K562 (cell line): Measurements from ENCODE around the gene SOS2. TPM values are rescaled to one million over a fixed set of nuclear protein-coding genes. Genes with fewer than 3 reads are reported as not detected.

Experiments used
- ATAC-seq: fragments of 200-7000 bp; cut with Tn5 transposase; 3 replicates; pipeline ENCODE4 v1.9.1; 2020; ENCODE audit warnings: moderate library complexity
- BruUV-seq: library from RNA; stranded (reverse); fragments of 400-500 nt; replicated peaks from 2 replicates; lab custom pipeline; 2021; lab: Mats Ljungman, UMichigan
- CTCF ChIA-PET: fragments of 300-600 bp; formaldehyde crosslinking; extraction: SDS; loops from one replicate; lab custom pipeline; 2021; ENCODE audit warnings: low intra/inter-chr PET ratio; lab: Yijun Ruan, JAX
- POLR2A ChIA-PET: fragments of 300-600, 350-650 bp; sonication (Branson Sonifier 250); formaldehyde crosslinking; extraction: SDS; loops from one replicate; lab custom pipeline; 2021; ENCODE audit warnings: antibody characterized with exemption, inconsistent platforms; lab: Yijun Ruan, JAX
- DNase-seq, 4 experiments: peaks; one replicate each; pipeline versions ENCODE4 v3.0.0 to v3.0.0-alpha.2; 2011 to 2018; ENCODE audit warnings: low spot score in 3 of 4, mixed read lengths in 3 of 4; ENCODE audit errors: extremely low read depth in 1 of 4
- FAIRE-seq: peaks from 2 replicates; lab custom pipeline; 2011; peaks lifted over from hg19 to GRCh38; lab: Jason Lieb, UNC
- H2AFZ ChIP-seq: 2 replicates; pipeline ENCODE4 v1.6.0; 2011; ENCODE audit warnings: low read depth, low read length, control low read depth, inconsistent platforms
- H3K27ac ChIP-seq: fragments of 200-600 bp; 3 replicates; pipeline ENCODE4 v1.8.0; 2011; ENCODE audit warnings: low read depth, mild to moderate bottlenecking, control low read depth, inconsistent platforms, low read length, moderate library complexity, mixed read lengths; ENCODE audit errors: extremely low read depth
- H3K27me3 ChIP-seq, 2 experiments: fragments of 300-600 bp in 1 of 2; 2 replicates in 1 of 2; 3 replicates in 1 of 2; pipeline versions ENCODE4 v1.6.0 to v1.8.0; 2011; ENCODE audit warnings: inconsistent platforms in 2 of 2, low read length in 2 of 2, mild to moderate bottlenecking in 1 of 2, mixed read lengths in 1 of 2, moderate library complexity in 1 of 2; ENCODE audit not compliant: control insufficient read depth in 2 of 2, insufficient read depth in 2 of 2
- H3K36me3 ChIP-seq: fragments of 300-600 bp; 3 replicates; pipeline ENCODE4 v1.8.0; 2011; ENCODE audit warnings: mild to moderate bottlenecking, low read length, inconsistent platforms; ENCODE audit not compliant: control insufficient read depth, insufficient read depth
- H3K4me1 ChIP-seq, 2 experiments: fragments of 200-600 bp in 1 of 2; replicated peaks in 1 of 2; 2 replicates in 1 of 2; 3 replicates in 1 of 2; pipeline versions ENCODE4 v1.5.1 to v1.8.0; 2011; ENCODE audit warnings: inconsistent platforms in 2 of 2, low read length in 2 of 2, mild to moderate bottlenecking in 1 of 2, mixed read lengths in 1 of 2, moderate library complexity in 1 of 2; ENCODE audit not compliant: control insufficient read depth in 2 of 2, insufficient read depth in 2 of 2
- H3K4me2 ChIP-seq: 2 replicates; pipeline ENCODE4 v1.6.1; 2011; ENCODE audit warnings: low read length, control low read depth, inconsistent platforms, mixed read lengths; ENCODE audit not compliant: insufficient read depth
- H3K4me3 ChIP-seq: fragments of 200-600 bp; sonication (generic), shearing (Covaris generic); 2 replicates; pipeline ENCODE4 v1.5.1; 2016; ENCODE audit warnings: control low read depth, inconsistent platforms
- H3K79me2 ChIP-seq: fragments of 200-600 bp; 3 replicates; pipeline ENCODE4 v1.8.0; 2011; ENCODE audit warnings: low read length, inconsistent platforms; ENCODE audit not compliant: control insufficient read depth, insufficient read depth
- H3K9ac ChIP-seq, 2 experiments: 2 replicates each; pipeline versions ENCODE4 v1.6.0 to v1.6.1; 2011; ENCODE audit warnings: low read depth in 2 of 2, low read length in 2 of 2, control low read depth in 1 of 2, inconsistent platforms in 1 of 2, mild to moderate bottlenecking in 1 of 2, mixed read lengths in 1 of 2; ENCODE audit not compliant: insufficient read depth in 1 of 2
- H3K9me1 ChIP-seq: one replicate; pipeline ENCODE4 v1.6.0; 2011; ENCODE audit warnings: inconsistent platforms, mild to moderate bottlenecking, low read length, moderate library complexity; ENCODE audit not compliant: control insufficient read depth, insufficient read depth
- H3K9me3 ChIP-seq: replicated peaks from 2 replicates; pipeline ENCODE4 v1.5.1; 2011; ENCODE audit warnings: low read depth, low read length, inconsistent platforms; ENCODE audit not compliant: control insufficient read depth, insufficient read depth
- H4K20me1 ChIP-seq: replicated peaks from 2 replicates; pipeline ENCODE4 v1.6.1; 2011; ENCODE audit warnings: low read length, inconsistent platforms, mixed read lengths; ENCODE audit not compliant: control insufficient read depth, insufficient read depth
- CBX2 ChIP-seq: fragments of 200-600 bp; sonication (generic); IDR thresholded peaks from one replicate; pipeline ENCODE4 v1.6.1; 2012; ENCODE audit warnings: mild to moderate bottlenecking, low read length, inconsistent platforms; ENCODE audit not compliant: insufficient read depth, poor library complexity, severe bottlenecking
- ELF4 ChIP-seq: fragments of 450-650 bp; formaldehyde crosslinking; IDR thresholded peaks from 2 replicates; pipeline ENCODE4 v1.4.0; 2022; ENCODE audit warnings: missing genetic modification characterization
- ETV6 ChIP-seq, 3 experiments: fragments of 150-350 bp in 1 of 3; sonication (generic) in 1 of 3; formaldehyde crosslinking in 1 of 3; IDR thresholded peaks; 2 replicates each; pipeline versions ENCODE4 v1.6.1 to v1.8.0; 2014 to 2022; ENCODE audit warnings: borderline replicate concordance in 2 of 3, low read depth in 2 of 3, antibody characterized with exemption in 1 of 3, low read length in 1 of 3, mild to moderate bottlenecking in 1 of 3, missing genetic modification reagents in 1 of 3
- U2AF2 ChIP-seq: fragments of 200-400 bp; formaldehyde crosslinking; optimal IDR thresholded peaks from 2 replicates; pipeline ENCODE3; 2017; ENCODE audit warnings: low read depth, mild to moderate bottlenecking, low read length
- ZNF584 ChIP-seq: fragments of 200-800 bp; sonication (Bioruptor generic); IDR thresholded peaks from 2 replicates; pipeline ENCODE4 v1.6.1; 2016; ENCODE audit warnings: low read depth, mild to moderate bottlenecking, missing genetic modification characterization, missing compliant biosample characterization
- WGBS: fragments of 100-300 bp; shearing (Covaris generic); methylation state at CpG from one replicate; pipeline ENCODE4 v1.1.6; 2016; ENCODE audit warnings: low coverage, mixed read lengths; ENCODE audit not compliant: insufficient coverage; ENCODE audit errors: missing lambda C conversion rate; 5-methylcytosine and 5-hydroxymethylcytosine counted together
- in situ Hi-C: fragments of 300-500 bp; cut with MboI; formaldehyde crosslinking; loops from 4 replicates; pipeline ENCODE4 v1.15.0; 2018; ENCODE audit warnings: inconsistent platforms, mixed read lengths
- intact Hi-C: fragments of 100-400 bp; cut with micrococcal nuclease; formaldehyde crosslinking; loops from 2 replicates; pipeline ENCODE4 v1.14.2; 2022
- polyA plus RNA-seq, 8 experiments: library from polyadenylated mRNA; depleted of rRNA in 4 of 8; stranded (reverse) in 5 of 8; unstranded in 3 of 8; fragments of >200 nt; fragmentation: Nextera tagmentation in 2 of 8; fragmentation: Illumina TruSeq in 1 of 8; extraction: Ambion mirVana in 2 of 8; extraction: Trizol in 1 of 8; gene quantifications; 2 replicates each; pipeline versions ENCODE4 v1.2.1 to v1.2.3, GENCODE V29; 2011 to 2014; ENCODE audit warnings: inconsistent platforms in 1 of 8, missing spikeins in 1 of 8
- total RNA-seq, 7 experiments: library from RNA; depleted of rRNA in 6 of 7; stranded (reverse); fragments of >200 nt in 6 of 7; fragmentation: Illumina TruSeq in 2 of 7; extraction: Trizol in 2 of 7; gene quantifications; 2 replicates each; pipeline versions ENCODE4 v1.2.1 to v1.2.3, GENCODE V29; 2011 to 2021; ENCODE audit warnings: low replicate concordance in 1 of 7
- TF ChIP-seq, protein P1 (sequence below): conservative IDR thresholded peaks from 2 replicates; pipeline ENCODE4 v1.6.1; 2011; ENCODE audit warnings: low read depth, mild to moderate bottlenecking, low read length; ENCODE audit not compliant: control insufficient read depth
- TF ChIP-seq, protein P2 (sequence below): fragments of 250-450 bp; sonication (Bioruptor Pico); IDR thresholded peaks from 2 replicates; pipeline ENCODE4 v1.4.0; 2020

Gene SOS2
- total and polyA plus RNA-seq, 9 of the 15 experiments (the other 6 are each of a cell fraction or from before 2014, with no cell fraction given): 2.2 to 13.1 (median 10.5) TPM

DNA sequence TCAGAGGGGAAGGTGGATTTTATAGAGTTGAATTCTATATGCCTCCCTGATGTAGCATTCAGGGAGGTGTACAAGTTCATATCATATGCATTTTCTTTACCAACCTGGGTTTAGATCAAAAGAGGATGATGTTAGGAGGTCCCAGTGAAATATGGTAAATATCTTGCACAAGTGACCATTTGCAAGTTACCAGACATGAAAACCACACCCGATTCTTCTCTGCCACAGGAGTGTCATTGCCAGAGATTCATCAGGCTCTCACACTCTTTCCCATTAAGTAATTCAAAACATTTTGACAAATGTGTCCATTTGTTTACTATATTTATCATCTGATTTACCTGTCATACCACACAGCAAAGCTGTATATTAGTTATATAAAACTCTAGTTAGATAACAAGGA, 159.0 kb downstream of the SOS2 start:
- WGBS: 50% methylated on average over 1 of the region's 1 CpG
- TF ChIP-seq, protein P1, sequence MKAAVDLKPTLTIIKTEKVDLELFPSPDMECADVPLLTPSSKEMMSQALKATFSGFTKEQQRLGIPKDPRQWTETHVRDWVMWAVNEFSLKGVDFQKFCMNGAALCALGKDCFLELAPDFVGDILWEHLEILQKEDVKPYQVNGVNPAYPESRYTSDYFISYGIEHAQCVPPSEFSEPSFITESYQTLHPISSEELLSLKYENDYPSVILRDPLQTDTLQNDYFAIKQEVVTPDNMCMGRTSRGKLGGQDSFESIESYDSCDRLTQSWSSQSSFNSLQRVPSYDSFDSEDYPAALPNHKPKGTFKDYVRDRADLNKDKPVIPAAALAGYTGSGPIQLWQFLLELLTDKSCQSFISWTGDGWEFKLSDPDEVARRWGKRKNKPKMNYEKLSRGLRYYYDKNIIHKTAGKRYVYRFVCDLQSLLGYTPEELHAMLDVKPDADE: no peak
- TF ChIP-seq, protein P2, sequence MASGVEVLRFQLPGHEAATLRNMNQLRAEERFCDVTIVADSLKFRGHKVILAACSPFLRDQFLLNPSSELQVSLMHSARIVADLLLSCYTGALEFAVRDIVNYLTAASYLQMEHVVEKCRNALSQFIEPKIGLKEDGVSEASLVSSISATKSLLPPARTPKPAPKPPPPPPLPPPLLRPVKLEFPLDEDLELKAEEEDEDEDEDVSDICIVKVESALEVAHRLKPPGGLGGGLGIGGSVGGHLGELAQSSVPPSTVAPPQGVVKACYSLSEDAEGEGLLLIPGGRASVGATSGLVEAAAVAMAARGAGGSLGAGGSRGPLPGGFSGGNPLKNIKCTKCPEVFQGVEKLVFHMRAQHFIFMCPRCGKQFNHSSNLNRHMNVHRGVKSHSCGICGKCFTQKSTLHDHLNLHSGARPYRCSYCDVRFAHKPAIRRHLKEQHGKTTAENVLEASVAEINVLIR (CRISPR knock-in tag): no peak
- TF ChIP-seq ELF4 (no peak), U2AF2 (no peak), ZNF584 (CRISPR knock-in tag) (no peak), ETV6 (IDR thresholded peaks at IDR 0.05; ENCODE audit: borderline replicate concordance in 1 of 2, low read depth in 2 of 2, low read length in 1 of 2) (no peak), ETV6 (CRISPR knock-in tag; IDR thresholded peaks at IDR 0.05; ENCODE audit: borderline replicate concordance) (no peak), CBX2 (no peak)
- DNase-seq: no peak
- Histone ChIP-seq H3K4me2 (no peak overlapping the region), H3K27ac (no peak overlapping the region), H3K4me3 (no peak overlapping the region), H4K20me1 (no peaks in the 10 kb centered on the region), H3K79me2 (no peaks in the 10 kb centered on the region), H3K36me3 (no peaks in the 10 kb centered on the region), H3K9me1 (no peaks in the 10 kb centered on the region), H3K9me3 (no peaks in the 10 kb centered on the region), H3K9ac (no peak overlapping the region), H3K27me3 (no peaks in the 10 kb centered on the region), H2AFZ (no peak overlapping the region), H3K4me1 (no peaks in the 10 kb centered on the region)
- intact Hi-C loops: no loop called here
- no peak for FAIRE-seq
- ATAC-seq: no peak
- CTCF ChIA-PET: no interaction called here
- no TSS peak for BruUV-seq
- POLR2A ChIA-PET: no interaction called here
- in situ Hi-C loops: no loop called here
